LNCaP clone FGC (cell line): ENCODE results near the gene NREP.

ENCODE experiments used
- DNase-seq: peaks from one replicate; pipeline ENCODE4 v3.0.0-alpha.2; 2011; ENCODE audit warnings: low read depth
- H3K4me3 ChIP-seq: 2 replicates; pipeline ENCODE4 v1.5.1; 2011; ENCODE audit warnings: mild to moderate bottlenecking, low read depth, low read length, control low read depth
- CTCF ChIP-seq: IDR thresholded peaks from 2 replicates; pipeline ENCODE4 v1.5.1; 2012; ENCODE audit warnings: mild to moderate bottlenecking; ENCODE audit not compliant: control insufficient read depth, insufficient read depth; ENCODE audit errors: extremely low read depth

NREP gene

DNA sequence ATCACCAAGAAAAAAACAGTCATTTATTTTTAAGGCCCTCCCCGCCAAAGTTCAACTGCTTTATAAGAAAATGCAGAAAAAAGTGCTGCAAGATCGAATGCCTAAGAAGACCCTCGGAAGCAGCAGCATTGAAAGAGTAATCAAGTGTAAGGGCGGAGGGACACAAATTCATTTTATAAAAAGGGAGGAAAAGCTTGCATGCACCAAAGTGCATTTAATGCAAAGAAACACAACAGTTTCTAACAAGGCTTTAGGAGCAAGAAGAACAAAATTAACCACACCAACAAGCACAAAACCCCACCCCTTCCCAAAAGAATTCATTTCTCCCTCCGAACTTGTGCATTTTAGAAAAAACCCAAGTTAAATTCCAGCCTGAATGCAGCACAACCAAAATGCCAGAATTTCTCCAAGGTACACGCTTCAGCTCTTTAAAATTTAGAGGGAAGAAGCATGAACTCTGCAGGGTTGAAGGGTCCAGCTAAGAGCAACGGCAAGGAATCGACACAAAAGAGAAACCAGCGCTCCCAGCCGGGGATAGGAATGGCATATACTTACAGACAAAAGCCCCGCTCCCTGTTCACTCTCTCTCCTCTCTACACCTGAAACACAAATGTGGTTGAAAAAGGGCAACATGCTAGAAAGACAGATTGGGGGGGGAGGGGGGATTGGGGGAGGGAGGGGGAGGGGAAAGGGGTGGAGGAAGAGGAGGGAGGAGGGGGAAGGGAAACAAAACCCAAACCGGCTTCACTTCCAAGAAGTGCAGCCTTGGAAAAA, at the start of gene NREP:
Gene NREP (minus strand): TSS at position 614 of the 774 bp plus-strand sequence. CDS start 1,422 bp downstream, outside the sequence.
- TF ChIP-seq CTCF: no peak
- DNase-seq: no peak
- H3K4me3 ChIP-seq: peak within 1 kb of the TSS; percentile 82

DNA sequence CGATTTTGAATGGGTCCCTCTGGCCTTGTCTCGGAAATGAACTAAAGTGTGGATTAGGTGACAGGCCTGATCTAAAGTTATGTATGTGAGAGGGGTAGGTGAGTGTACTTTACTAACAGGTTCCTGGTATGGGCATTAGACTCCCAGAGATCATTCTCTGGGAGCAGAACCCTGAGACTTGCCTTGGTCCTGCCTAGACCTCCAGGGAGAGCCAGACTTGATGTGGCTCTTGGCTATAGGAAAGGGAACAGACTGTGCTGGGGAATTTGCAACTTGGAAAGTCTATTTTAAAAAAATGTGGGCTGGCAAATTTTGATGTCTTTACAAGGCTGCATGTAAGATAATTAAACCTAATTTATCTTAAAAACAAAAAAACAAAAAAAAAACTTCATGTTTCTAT, 49.8 kb upstream of the NREP start:
- TF ChIP-seq CTCF: no peak
- DNase-seq: no peak
- H3K4me3 ChIP-seq: no peak overlapping the region

GRCh38 chr5:111806156-111806555, 49.2 kb upstream of the NREP start:
- H3K4me3 ChIP-seq: no peak overlapping the region
- TF ChIP-seq CTCF: no peak

DNA sequence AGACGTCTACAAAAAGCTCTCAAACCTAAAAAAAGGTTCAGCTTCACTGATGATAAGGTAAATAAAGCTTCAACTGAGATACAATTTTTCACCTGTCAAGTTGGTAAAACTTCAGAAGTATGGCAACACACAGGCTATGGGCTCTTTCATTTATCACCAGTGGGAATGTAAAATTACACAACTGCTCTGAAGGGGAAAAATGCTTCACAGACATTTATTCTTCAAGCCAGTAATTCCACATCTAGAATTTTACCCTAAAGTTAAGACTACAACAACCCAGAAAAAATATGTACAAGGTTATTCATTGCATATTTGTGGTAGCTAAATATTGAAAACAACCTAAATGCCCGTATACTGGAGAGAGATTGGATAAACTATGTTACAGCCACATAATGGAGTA, 48.1 kb upstream of the NREP start:
- no peak for TF ChIP-seq CTCF
- H3K4me3 ChIP-seq: no peak overlapping the region
- DNase-seq: no peak

More at GRCh38 chr5:111806156-111806555, 49.2 kb upstream of the NREP start:
- DNase-seq: no peak

GRCh38 chr5:111800351-111800750, 43.4 kb upstream of the NREP start:
- DNase-seq: no peak
- no peak overlapping the region for H3K4me3 ChIP-seq
- TF ChIP-seq CTCF: no peak

DNA sequence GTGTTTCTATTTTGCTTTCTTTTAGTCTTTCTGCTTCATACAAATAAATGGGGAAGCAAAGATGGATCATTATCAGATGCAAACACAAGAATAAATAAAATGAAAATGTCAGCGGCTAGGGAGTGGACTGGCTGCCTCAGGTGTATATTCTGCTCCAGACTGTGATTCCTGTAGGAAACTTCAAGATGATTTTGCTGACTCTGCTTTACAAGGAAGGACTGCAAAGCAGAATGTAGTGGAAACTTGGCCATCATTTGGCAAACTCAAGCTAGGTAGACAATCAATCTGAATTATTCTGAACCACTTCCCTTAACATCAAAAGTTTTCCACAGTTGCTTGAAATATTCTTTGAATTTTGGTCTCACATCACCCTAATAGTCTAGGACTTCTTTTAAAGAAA, 38.1 kb upstream of the NREP start:
- no peak for TF ChIP-seq CTCF
- no peak for DNase-seq
- H3K4me3 ChIP-seq: no peak overlapping the region
